ENCODE measurements around the gene ARHGAP33.

The ARHGAP33 gene, protein sequence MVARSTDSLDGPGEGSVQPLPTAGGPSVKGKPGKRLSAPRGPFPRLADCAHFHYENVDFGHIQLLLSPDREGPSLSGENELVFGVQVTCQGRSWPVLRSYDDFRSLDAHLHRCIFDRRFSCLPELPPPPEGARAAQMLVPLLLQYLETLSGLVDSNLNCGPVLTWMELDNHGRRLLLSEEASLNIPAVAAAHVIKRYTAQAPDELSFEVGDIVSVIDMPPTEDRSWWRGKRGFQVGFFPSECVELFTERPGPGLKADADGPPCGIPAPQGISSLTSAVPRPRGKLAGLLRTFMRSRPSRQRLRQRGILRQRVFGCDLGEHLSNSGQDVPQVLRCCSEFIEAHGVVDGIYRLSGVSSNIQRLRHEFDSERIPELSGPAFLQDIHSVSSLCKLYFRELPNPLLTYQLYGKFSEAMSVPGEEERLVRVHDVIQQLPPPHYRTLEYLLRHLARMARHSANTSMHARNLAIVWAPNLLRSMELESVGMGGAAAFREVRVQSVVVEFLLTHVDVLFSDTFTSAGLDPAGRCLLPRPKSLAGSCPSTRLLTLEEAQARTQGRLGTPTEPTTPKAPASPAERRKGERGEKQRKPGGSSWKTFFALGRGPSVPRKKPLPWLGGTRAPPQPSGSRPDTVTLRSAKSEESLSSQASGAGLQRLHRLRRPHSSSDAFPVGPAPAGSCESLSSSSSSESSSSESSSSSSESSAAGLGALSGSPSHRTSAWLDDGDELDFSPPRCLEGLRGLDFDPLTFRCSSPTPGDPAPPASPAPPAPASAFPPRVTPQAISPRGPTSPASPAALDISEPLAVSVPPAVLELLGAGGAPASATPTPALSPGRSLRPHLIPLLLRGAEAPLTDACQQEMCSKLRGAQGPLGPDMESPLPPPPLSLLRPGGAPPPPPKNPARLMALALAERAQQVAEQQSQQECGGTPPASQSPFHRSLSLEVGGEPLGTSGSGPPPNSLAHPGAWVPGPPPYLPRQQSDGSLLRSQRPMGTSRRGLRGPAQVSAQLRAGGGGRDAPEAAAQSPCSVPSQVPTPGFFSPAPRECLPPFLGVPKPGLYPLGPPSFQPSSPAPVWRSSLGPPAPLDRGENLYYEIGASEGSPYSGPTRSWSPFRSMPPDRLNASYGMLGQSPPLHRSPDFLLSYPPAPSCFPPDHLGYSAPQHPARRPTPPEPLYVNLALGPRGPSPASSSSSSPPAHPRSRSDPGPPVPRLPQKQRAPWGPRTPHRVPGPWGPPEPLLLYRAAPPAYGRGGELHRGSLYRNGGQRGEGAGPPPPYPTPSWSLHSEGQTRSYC

DNA sequence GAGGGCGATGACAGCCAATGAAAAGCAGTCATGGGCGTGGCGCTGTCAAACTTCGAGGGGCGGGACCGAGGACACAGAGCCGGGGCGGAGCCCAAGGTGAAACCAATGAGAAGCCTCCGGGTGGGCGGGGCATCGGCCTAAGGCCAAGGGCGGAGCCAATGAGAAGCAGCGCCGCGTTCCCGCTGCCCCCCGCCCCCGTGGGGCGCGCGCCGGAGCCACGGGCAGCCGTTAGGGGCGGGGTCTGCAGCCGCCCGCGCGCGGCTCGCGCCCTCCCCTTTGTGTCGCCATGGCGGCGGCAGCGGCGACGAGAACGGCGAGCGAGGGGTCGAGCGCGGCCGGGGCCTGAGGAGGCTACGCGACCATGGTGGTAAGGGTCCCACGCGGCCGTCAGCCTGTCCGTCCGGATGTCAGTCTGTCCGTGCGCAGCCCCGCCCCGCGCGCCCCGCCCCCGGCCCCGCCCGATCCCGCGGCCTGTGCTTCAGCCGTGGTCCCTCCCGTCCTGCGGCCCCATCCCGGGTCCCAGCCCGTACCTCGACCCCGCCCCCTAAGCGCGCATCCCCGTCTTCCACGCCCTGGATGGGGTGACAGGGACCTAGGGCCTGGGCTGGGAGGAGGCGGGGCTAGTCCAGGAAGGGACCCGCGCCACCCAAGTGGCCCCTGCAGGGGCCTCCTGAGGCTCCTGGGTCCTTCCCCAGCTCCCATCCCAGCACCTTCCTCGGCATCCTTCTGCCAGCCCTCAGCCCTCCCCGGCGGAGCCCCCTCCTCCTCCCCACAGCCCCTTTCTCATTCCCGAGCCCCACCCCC lies at the start of gene ARHGAP33:
ARHGAP33 (plus strand) TSS at position 267 of the 804 bp plus-strand sequence; CDS start at position 362, 95 bp downstream.
- peak within 1 kb of the TSS; percentile 76 for H3K4me2 ChIP-seq (ENCODE audit: low read length)
- TF ChIP-seq EZH2phosphoT487 (IDR thresholded peaks at IDR 0.05; ENCODE audit: low read depth), result no peak
- TF ChIP-seq, protein P1, sequence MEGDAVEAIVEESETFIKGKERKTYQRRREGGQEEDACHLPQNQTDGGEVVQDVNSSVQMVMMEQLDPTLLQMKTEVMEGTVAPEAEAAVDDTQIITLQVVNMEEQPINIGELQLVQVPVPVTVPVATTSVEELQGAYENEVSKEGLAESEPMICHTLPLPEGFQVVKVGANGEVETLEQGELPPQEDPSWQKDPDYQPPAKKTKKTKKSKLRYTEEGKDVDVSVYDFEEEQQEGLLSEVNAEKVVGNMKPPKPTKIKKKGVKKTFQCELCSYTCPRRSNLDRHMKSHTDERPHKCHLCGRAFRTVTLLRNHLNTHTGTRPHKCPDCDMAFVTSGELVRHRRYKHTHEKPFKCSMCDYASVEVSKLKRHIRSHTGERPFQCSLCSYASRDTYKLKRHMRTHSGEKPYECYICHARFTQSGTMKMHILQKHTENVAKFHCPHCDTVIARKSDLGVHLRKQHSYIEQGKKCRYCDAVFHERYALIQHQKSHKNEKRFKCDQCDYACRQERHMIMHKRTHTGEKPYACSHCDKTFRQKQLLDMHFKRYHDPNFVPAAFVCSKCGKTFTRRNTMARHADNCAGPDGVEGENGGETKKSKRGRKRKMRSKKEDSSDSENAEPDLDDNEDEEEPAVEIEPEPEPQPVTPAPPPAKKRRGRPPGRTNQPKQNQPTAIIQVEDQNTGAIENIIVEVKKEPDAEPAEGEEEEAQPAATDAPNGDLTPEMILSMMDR (IDR thresholded peaks at IDR 0.05; ENCODE audit: low read depth, low read length), result no peak
- no peaks in the 10 kb centered on the region for H3K79me2 ChIP-seq (ENCODE audit: low read length)
- H3K27me3 ChIP-seq (ENCODE audit: low read depth, low read length), result no peaks in the 10 kb centered on the region
- peaks cover 23% of the 10 kb centered on the region for H3K4me1 ChIP-seq (ENCODE audit: low read length)
- H3K4me3 ChIP-seq (ENCODE audit: low read length), result peak within 1 kb of the TSS; percentile 79
- no peaks in the 10 kb centered on the region for H3K36me3 ChIP-seq (replicated peaks; ENCODE audit: low read depth, low read length)
- peak within 1 kb of the TSS; percentile 60 for H3K9ac ChIP-seq (ENCODE audit: low read length)
- no peak within 1 kb of the TSS; the same call in 1 of the 2 replicates for H2AFZ ChIP-seq (ENCODE audit: low read depth, low read length)
- H3K27ac ChIP-seq (ENCODE audit: low read length), result no peak within 1 kb of the TSS
- H4K20me1 ChIP-seq (ENCODE audit: insufficient read depth, low read length), result no peaks in the 10 kb centered on the region
- H3K9me3 ChIP-seq (ENCODE audit: insufficient read depth, low read length), result no peaks in the 10 kb centered on the region

DNA sequence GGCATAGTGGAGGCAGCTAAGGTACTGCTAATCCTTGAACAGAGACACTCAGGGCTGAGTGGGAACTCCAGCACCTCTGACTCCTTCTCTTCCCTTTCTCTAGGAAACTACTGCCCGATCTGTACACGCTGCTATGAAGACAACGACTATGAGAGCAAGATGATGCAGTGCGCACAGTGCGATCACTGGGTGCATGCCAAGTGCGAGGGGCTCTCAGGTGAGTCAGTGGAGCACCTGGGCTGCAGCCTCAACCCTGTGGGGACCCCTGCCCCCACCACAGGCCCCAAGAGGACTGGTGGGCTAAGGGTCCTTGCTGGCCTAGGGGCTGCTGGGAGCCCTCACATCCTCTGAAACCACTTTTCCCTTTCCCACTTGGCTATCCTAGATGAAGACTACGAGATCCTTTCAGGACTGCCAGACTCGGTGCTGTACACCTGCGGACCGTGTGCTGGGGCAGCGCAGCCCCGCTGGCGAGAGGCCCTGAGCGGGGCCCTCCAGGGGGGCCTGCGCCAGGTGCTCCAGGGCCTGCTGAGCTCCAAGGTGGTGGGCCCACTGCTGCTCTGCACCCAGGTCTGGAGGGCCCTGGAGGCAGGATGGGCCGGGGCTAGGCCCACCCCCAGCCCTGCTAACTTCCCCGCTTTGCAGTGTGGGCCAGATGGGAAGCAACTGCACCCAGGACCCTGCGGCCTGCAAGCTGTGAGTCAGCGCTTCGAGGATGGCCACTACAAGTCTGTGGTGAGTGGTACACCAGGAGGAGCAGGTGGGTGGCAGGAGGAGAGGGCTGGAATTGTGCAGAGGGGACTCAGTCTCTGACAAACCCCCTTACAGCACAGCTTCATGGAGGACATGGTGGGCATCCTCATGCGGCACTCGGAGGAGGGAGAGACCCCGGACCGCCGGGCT lies 48.1 kb upstream of the ARHGAP33 start:
- Histone ChIP-seq H4K20me1 (ENCODE audit: insufficient read depth, low read length) (peaks cover 4% of the 10 kb centered on the region), H3K4me3 (ENCODE audit: low read length) (no peak overlapping the region), H3K36me3 (replicated peaks; ENCODE audit: low read depth, low read length) (peaks cover 83% of the 10 kb centered on the region), H3K9me3 (ENCODE audit: insufficient read depth, low read length) (no peaks in the 10 kb centered on the region), H3K4me1 (ENCODE audit: low read length) (no peaks in the 10 kb centered on the region), H3K79me2 (ENCODE audit: low read length) (no peaks in the 10 kb centered on the region), H3K27me3 (ENCODE audit: low read depth, low read length) (no peaks in the 10 kb centered on the region), H2AFZ (ENCODE audit: low read depth, low read length) (no peak overlapping the region), H3K27ac (ENCODE audit: low read length) (no peak overlapping the region), H3K4me2 (ENCODE audit: low read length) (no peak overlapping the region), H3K9ac (ENCODE audit: low read length) (no peak overlapping the region)
- TF ChIP-seq, protein P1 (IDR thresholded peaks at IDR 0.05; ENCODE audit: low read depth, low read length), result no peak
- TF ChIP-seq EZH2phosphoT487 (IDR thresholded peaks at IDR 0.05; ENCODE audit: low read depth), result no peak

DNA sequence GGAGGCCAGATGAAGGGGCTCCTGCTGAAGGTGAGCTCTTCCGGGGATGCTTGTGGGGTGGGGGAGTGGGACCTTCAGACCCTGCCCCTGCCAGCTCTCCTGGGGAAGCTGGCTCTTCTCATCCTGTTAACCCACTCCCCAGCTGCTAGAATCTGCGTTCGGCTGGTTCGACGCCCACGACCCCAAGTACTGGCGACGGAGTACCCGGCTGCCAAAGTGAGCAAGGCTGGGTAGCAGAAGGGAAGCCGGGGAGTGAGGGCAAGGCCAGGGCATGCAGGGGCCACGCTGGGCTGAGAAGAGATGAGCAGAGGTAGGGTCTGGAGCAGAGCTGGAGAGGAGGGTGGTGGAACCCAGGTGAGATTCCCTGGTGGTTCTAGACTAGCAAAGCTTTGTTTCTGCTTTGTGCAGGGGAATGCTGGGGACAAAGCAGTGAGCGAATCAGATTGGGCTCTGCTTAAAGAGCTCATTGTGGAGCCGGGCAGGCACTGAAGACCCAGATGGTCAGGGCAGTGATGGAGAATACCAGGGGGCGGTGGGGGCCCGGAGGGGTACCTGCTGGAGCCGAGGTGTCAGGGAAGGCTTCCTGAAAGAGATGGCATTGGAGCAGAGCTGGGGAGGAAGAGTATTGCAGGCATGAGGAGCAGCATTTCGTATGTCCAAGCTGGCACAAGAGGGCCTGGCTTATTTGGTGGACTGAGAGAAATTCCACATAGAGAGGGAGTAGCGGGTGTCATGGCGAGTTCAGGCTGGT lies 47.2 kb upstream of the ARHGAP33 start:
- no peaks in the 10 kb centered on the region for H3K27me3 ChIP-seq (ENCODE audit: low read depth, low read length)
- TF ChIP-seq, protein P1 (IDR thresholded peaks at IDR 0.05; ENCODE audit: low read depth, low read length), result no peak
- no peak for TF ChIP-seq EZH2phosphoT487 (IDR thresholded peaks at IDR 0.05; ENCODE audit: low read depth)
- no peak overlapping the region for H3K4me2 ChIP-seq (ENCODE audit: low read length)
- H3K79me2 ChIP-seq (ENCODE audit: low read length), result no peaks in the 10 kb centered on the region
- no peak overlapping the region for H2AFZ ChIP-seq (ENCODE audit: low read depth, low read length)
- H3K27ac ChIP-seq (ENCODE audit: low read length), result no peak overlapping the region
- no peak overlapping the region for H3K9ac ChIP-seq (ENCODE audit: low read length)
- H3K4me3 ChIP-seq (ENCODE audit: low read length), result no peak overlapping the region
- peaks cover 2% of the 10 kb centered on the region for H4K20me1 ChIP-seq (ENCODE audit: insufficient read depth, low read length)
- no peaks in the 10 kb centered on the region for H3K4me1 ChIP-seq (ENCODE audit: low read length)
- H3K9me3 ChIP-seq (ENCODE audit: insufficient read depth, low read length), result no peaks in the 10 kb centered on the region
- H3K36me3 ChIP-seq (replicated peaks; ENCODE audit: low read depth, low read length), result peaks cover 79% of the 10 kb centered on the region

Measured in OCI-LY3 (cell line).